SK-N-MC (cell line): ENCODE data around the gene ZDHHC3.

Source experiments
- DNase-seq: peaks from one replicate; pipeline ENCODE4 v3.0.0-alpha.2; 2011; ENCODE audit warnings: low read depth, low spot score
- H3K27ac ChIP-seq: fragments of 200-600 bp; sonication (generic); 2 replicates; pipeline ENCODE4 v1.5.1; 2016; ENCODE audit warnings: mixed run types
- H3K36me3 ChIP-seq: fragments of 200-600 bp; sonication (generic); 2 replicates; pipeline ENCODE4 v1.6.1; 2017; ENCODE audit warnings: antibody characterized with exemption, low read length, mixed read lengths; ENCODE audit not compliant: insufficient read depth
- H3K4me3 ChIP-seq: fragments of 200-600 bp; sonication (generic); 2 replicates; pipeline ENCODE4 v1.5.1; 2016
- H3K9ac ChIP-seq: fragments of 200-600 bp; sonication (generic); 2 replicates; pipeline ENCODE4 v1.8.0; 2017; ENCODE audit warnings: mixed run types, mixed read lengths; ENCODE audit not compliant: insufficient read length
- H3K9me3 ChIP-seq: fragments of 200-600 bp; sonication (generic); 2 replicates; pipeline ENCODE4 v1.6.1; 2017; ENCODE audit warnings: low read depth, mild to moderate bottlenecking, antibody characterized with exemption, low read length, moderate library complexity, mixed read lengths
- EZH2 ChIP-seq: fragments of 200-600 bp; sonication (generic); IDR thresholded peaks from one replicate; pipeline ENCODE4 v1.6.1; 2017; ENCODE audit warnings: antibody characterized with exemption
- FOXP2 ChIP-seq: optimal IDR thresholded peaks from 2 replicates; pipeline ENCODE3; 2011; ENCODE audit warnings: mild to moderate bottlenecking, moderate library complexity; ENCODE audit not compliant: insufficient read depth; ENCODE audit errors: extremely low read length, control extremely low read depth
- POLR2AphosphoS5 ChIP-seq: IDR thresholded peaks from 2 replicates; pipeline ENCODE4 v1.6.1; 2012; ENCODE audit warnings: mild to moderate bottlenecking, low read depth, low read length, borderline replicate concordance

Gene ZDHHC3

GRCh38 chr3:44906997-44907396 lies 69.0 kb downstream of the ZDHHC3 start:
- Histone ChIP-seq H3K9me3 (no peaks in the 10 kb centered on the region), H3K36me3 (no peaks in the 10 kb centered on the region), H3K4me3 (no peak overlapping the region), H3K9ac (no peak overlapping the region), H3K27ac (no peak overlapping the region)
- TF ChIP-seq POLR2AphosphoS5 (no peak), EZH2 (no peak), FOXP2 (no peak)
- DNase-seq: no peak

- H3K36me3 ChIP-seq: no peaks in the 10 kb centered on the region
- no peak for DNase-seq
- no peak for TF ChIP-seq POLR2AphosphoS5
- TF ChIP-seq EZH2: no peak
- no peak for TF ChIP-seq FOXP2
- no peak overlapping the region for H3K4me3 ChIP-seq
- no peak overlapping the region for H3K9ac ChIP-seq
- no peaks in the 10 kb centered on the region for H3K9me3 ChIP-seq
- no peak overlapping the region for H3K27ac ChIP-seq
These were observed 70.4 kb downstream of the ZDHHC3 start for GRCh38 chr3:44905446-44906157.

- Histone ChIP-seq H3K9ac (no peak overlapping the region), H3K27ac (no peak overlapping the region), H3K9me3 (no peaks in the 10 kb centered on the region), H3K4me3 (no peak overlapping the region), H3K36me3 (no peaks in the 10 kb centered on the region)
- DNase-seq: no peak
- no peak for TF ChIP-seq EZH2
- no peak for TF ChIP-seq FOXP2
- no peak for TF ChIP-seq POLR2AphosphoS5
These were observed 72.2 kb downstream of the ZDHHC3 start for GRCh38 chr3:44903751-44904150.

GRCh38 chr3:44903314-44903713 lies 72.7 kb downstream of the ZDHHC3 start:
- no peak for DNase-seq

GRCh38 chr3:44902628-44903027 lies 73.3 kb downstream of the ZDHHC3 start:
- no peak overlapping the region for H3K9ac ChIP-seq

More at GRCh38 chr3:44903314-44903713, 72.7 kb downstream of the ZDHHC3 start:
- TF ChIP-seq FOXP2: no peak
- no peak for TF ChIP-seq POLR2AphosphoS5
- TF ChIP-seq EZH2: no peak
- Histone ChIP-seq H3K9ac (no peak overlapping the region), H3K36me3 (no peaks in the 10 kb centered on the region), H3K4me3 (no peak overlapping the region), H3K27ac (no peak overlapping the region), H3K9me3 (no peaks in the 10 kb centered on the region)

GRCh38 chr3:44899683-44900367 lies 76.1 kb downstream of the ZDHHC3 start:
- TF ChIP-seq POLR2AphosphoS5 (no peak), FOXP2 (no peak), EZH2 (no peak)
- Histone ChIP-seq H3K36me3 (no peaks in the 10 kb centered on the region), H3K27ac (no peak overlapping the region), H3K9me3 (no peaks in the 10 kb centered on the region), H3K9ac (no peak overlapping the region), H3K4me3 (no peak overlapping the region)
- DNase-seq: no peak

More at GRCh38 chr3:44902628-44903027, 73.3 kb downstream of the ZDHHC3 start:
- Histone ChIP-seq H3K4me3 (no peak overlapping the region), H3K27ac (no peak overlapping the region), H3K36me3 (no peaks in the 10 kb centered on the region), H3K9me3 (no peaks in the 10 kb centered on the region)
- TF ChIP-seq EZH2 (no peak), FOXP2 (no peak), POLR2AphosphoS5 (no peak)
- no peak for DNase-seq

- H3K9ac ChIP-seq: no peak overlapping the region
- no peak overlapping the region for H3K4me3 ChIP-seq
- H3K9me3 ChIP-seq: no peaks in the 10 kb centered on the region
- H3K36me3 ChIP-seq: no peaks in the 10 kb centered on the region
- TF ChIP-seq POLR2AphosphoS5 (no peak), FOXP2 (no peak), EZH2 (no peak)
- DNase-seq: no peak
- no peak overlapping the region for H3K27ac ChIP-seq
These were observed 79.5 kb downstream of the ZDHHC3 start for GRCh38 chr3:44896440-44896839.

GRCh38 chr3:44894485-44894884 lies 81.5 kb downstream of the ZDHHC3 start:
- no peaks in the 10 kb centered on the region for H3K36me3 ChIP-seq
- no peak for DNase-seq
- no peaks in the 10 kb centered on the region for H3K9me3 ChIP-seq
- no peak overlapping the region for H3K4me3 ChIP-seq
- no peak for TF ChIP-seq POLR2AphosphoS5
- TF ChIP-seq FOXP2: no peak
- no peak for TF ChIP-seq EZH2
- H3K27ac ChIP-seq: no peak overlapping the region
- H3K9ac ChIP-seq: no peak overlapping the region
